H1 (cell line): ENCODE results near the gene LMAN1.

ENCODE experiments used
- BRCA1 ChIP-seq: IDR thresholded peaks from 2 replicates; pipeline ENCODE4 v1.6.1; 2012; ENCODE audit warnings: low read depth, low read length, improper control_type of control experiment
- CBX8 ChIP-seq: fragments of 300-800, 300-1000 bp; sonication (generic); IDR thresholded peaks from 2 replicates; pipeline ENCODE4 v1.7.1; 2016; ENCODE audit warnings: low read depth, low read length, borderline replicate concordance
- CHD2 ChIP-seq: IDR thresholded peaks from 2 replicates; pipeline ENCODE4 v1.6.1; 2012; ENCODE audit warnings: low read length, improper control_type of control experiment
- CTCF ChIP-seq, 3 experiments: IDR thresholded peaks; 1 replicate in 2 of 3; 2 replicates in 1 of 3; pipeline versions ENCODE4 v1.5.1 to v1.6.1; 2011; ENCODE audit warnings: low read length in 3 of 3, mild to moderate bottlenecking in 3 of 3, inconsistent platforms in 2 of 3, low read depth in 1 of 3, moderate library complexity in 1 of 3; ENCODE audit not compliant: insufficient read depth in 1 of 3; ENCODE audit errors: control extremely low read depth in 1 of 3
- EZH2 ChIP-seq: fragments of 200-600 bp; sonication (generic); IDR thresholded peaks from 2 replicates; pipeline ENCODE4 v1.7.1; 2012; ENCODE audit warnings: low read depth, mild to moderate bottlenecking, moderate library complexity, low read length, inconsistent platforms; ENCODE audit not compliant: severe bottlenecking
- KDM1A ChIP-seq: fragments of 200-600, 300-600 bp; sonication (generic); IDR thresholded peaks from 2 replicates; pipeline ENCODE4 v1.7.1; 2016; ENCODE audit warnings: mild to moderate bottlenecking, low read length, borderline replicate concordance
- POLR2AphosphoS5 ChIP-seq: IDR thresholded peaks from 2 replicates; pipeline ENCODE4 v1.6.1; 2011; ENCODE audit warnings: low read depth, low read length
- RFX5 ChIP-seq: IDR thresholded peaks from 2 replicates; pipeline ENCODE4 v1.6.1; 2011; ENCODE audit warnings: low read depth, low read length, improper control_type of control experiment, borderline replicate concordance
- SAP30 ChIP-seq: fragments of 300-600 bp; sonication (generic); IDR thresholded peaks from 2 replicates; pipeline ENCODE4 v1.7.1; 2012; ENCODE audit warnings: low read length, moderate library complexity, mild to moderate bottlenecking, inconsistent platforms; ENCODE audit not compliant: insufficient read depth, insufficient replicate concordance
- SUZ12 ChIP-seq: fragments of 200-600 bp; sonication (generic); IDR thresholded peaks from 2 replicates; pipeline ENCODE4 v1.6.1; 2012; ENCODE audit warnings: mild to moderate bottlenecking, inconsistent platforms, low read length, moderate library complexity, mixed read lengths
- TBP ChIP-seq: IDR thresholded peaks from 2 replicates; pipeline ENCODE4 v1.6.1; 2011; ENCODE audit warnings: low read depth, low read length, improper control_type of control experiment
- USF2 ChIP-seq: IDR thresholded peaks from 2 replicates; pipeline ENCODE4 v1.6.1; 2011; ENCODE audit warnings: low read length, improper control_type of control experiment
- YY1 ChIP-seq: IDR thresholded peaks from 2 replicates; pipeline ENCODE4 v1.6.1; 2011; ENCODE audit warnings: low read depth, mild to moderate bottlenecking, low read length

GRCh38 chr18:59328683-59329082 is 30.4 kb downstream of the LMAN1 start:
- no peak for TF ChIP-seq RFX5
- no peak for TF ChIP-seq CTCF (IDR thresholded peaks at IDR 0.05; ENCODE audit: control extremely low read depth in 1 of 3, insufficient read depth in 1 of 3, low read depth in 1 of 3, low read length in 3 of 3)
- TF ChIP-seq SAP30 = no peak
- TF ChIP-seq USF2 = no peak
- no peak for TF ChIP-seq YY1
- TF ChIP-seq SUZ12 = no peak
- TF ChIP-seq POLR2AphosphoS5 = no peak
- TF ChIP-seq BRCA1 = no peak
- no peak for TF ChIP-seq EZH2
- TF ChIP-seq TBP = no peak
- no peak for TF ChIP-seq CBX8
- no peak for TF ChIP-seq KDM1A
- no peak for TF ChIP-seq CHD2
